Measurements from ENCODE around the gene MSH5. TPM values are rescaled to one million over a fixed set of nuclear protein-coding genes. Genes with fewer than 3 reads are reported as not detected.

MSH5 gene
- total RNA-seq, 1 experiment from 2014 or later: 90.4 TPM

GRCh38 chr6:31737991-31738979 lies 1.5 kb upstream of the MSH5 start:
- H3K27me3 ChIP-seq (ENCODE audit: insufficient read depth, low read length): no peaks in the 10 kb centered on the region
- peak overlapping the region; percentile 37 to 92 for H3K4me3 ChIP-seq (replicated peaks in 1 of 2; ENCODE audit: low read depth in 1 of 2, low read length in 2 of 2)
- no peaks in the 10 kb centered on the region for H3K9me2 ChIP-seq (ENCODE audit: insufficient read depth)
- RAD21 ChIA-PET (ENCODE audit: low non-redundant PET in 1 of 2, low total read pairs in 2 of 2, uncharacterized antibody in 2 of 2, unreplicated experiment in 2 of 2): interaction anchor here (0.6 to 1.2 kb wide), 3 partner anchors 32 to 89 kb away, joined by 3 read pairs; no protein-coding TSS in a partner anchor
- TF ChIP-seq CTCF (IDR thresholded peaks at IDR 0.05 in 2 of 3, conservative IDR thresholded peaks at IDR 0.05 in 1 of 3; ENCODE audit: borderline replicate concordance in 1 of 3, insufficient read depth in 1 of 3, low read depth in 2 of 3, low read length in 2 of 3) (peak in 2 of 3 experiments; percentile 38; a peak in 4 of 6 replicates), POLR2A (IDR thresholded peaks at IDR 0.05; ENCODE audit: borderline replicate concordance, extremely low read depth, insufficient read depth, insufficient read length) (peak; percentile 24), POLR2AphosphoS5 (IDR thresholded peaks at IDR 0.05; ENCODE audit: low read depth, low read length) (peak; percentile 51), ZFX (IDR thresholded peaks at IDR 0.05) (no peak)
- H3K36me3 ChIP-seq (ENCODE audit: control insufficient read depth in 1 of 2, insufficient read depth in 2 of 2, low read length in 2 of 2): peaks cover 22 to 31% of the 10 kb centered on the region in 2 experiments
- H3K4me2 ChIP-seq (ENCODE audit: low read length): peak overlapping the region; percentile 83
- peaks cover 55% of the 10 kb centered on the region for H3K79me2 ChIP-seq (ENCODE audit: insufficient read depth, low read length)
- ATAC-seq (no peak), DNase-seq (ENCODE audit: low read depth, low spot score) (no peak)
- intact Hi-C loops (cut with micrococcal nuclease): loop anchor here (1.0 to 5.0 kb wide), 4 partner anchors 35 to 94 kb away; partner anchors contain the start of genes ABHD16A, CSNK2B and LY6G5B
- H3K9me3 ChIP-seq (ENCODE audit: control insufficient read depth in 1 of 2, insufficient read depth in 1 of 2, low read depth in 1 of 2, low read length in 2 of 2): no peaks in the 10 kb centered on the region
- H4K20me1 ChIP-seq (ENCODE audit: insufficient read depth): no peaks in the 10 kb centered on the region; the same call in 1 of the 2 replicates
- H3K4me1 ChIP-seq (ENCODE audit: control insufficient read depth in 1 of 2, insufficient read depth in 2 of 2, low read length in 2 of 2): peaks cover 41 to 67% of the 10 kb centered on the region in 2 experiments
- CTCF ChIA-PET: interaction anchor here (0.6 to 3.6 kb wide), 7 partner anchors 9 to 137 kb away, joined by 3 to 25 read pairs (median 6); partner anchors contain the start of genes DDAH2, GPANK1, LSM2 and LY6G5C
- H3K9ac ChIP-seq (ENCODE audit: low read length): peak overlapping the region; percentile 75
- H2AFZ ChIP-seq (ENCODE audit: low read depth, low read length, poor library complexity, severe bottlenecking): peak overlapping the region; percentile 52
- no TSS peak for BruUV-seq (replicated peaks)
- POLR2A ChIA-PET: interaction anchor here (0.6 to 4.3 kb wide), 15 partner anchors 8 to 197 kb away, joined by 3 to 21 read pairs (median 4); partner anchors contain the start of genes ABHD16A, BAG6, CSNK2B and DDX39B
- H3K27ac ChIP-seq (ENCODE audit: low read depth, low read length): peak overlapping the region; percentile 90

Measured in HCT116 (cell line).